Measurements from ENCODE around the gene LHFPL6.

Gene LHFPL6

DNA sequence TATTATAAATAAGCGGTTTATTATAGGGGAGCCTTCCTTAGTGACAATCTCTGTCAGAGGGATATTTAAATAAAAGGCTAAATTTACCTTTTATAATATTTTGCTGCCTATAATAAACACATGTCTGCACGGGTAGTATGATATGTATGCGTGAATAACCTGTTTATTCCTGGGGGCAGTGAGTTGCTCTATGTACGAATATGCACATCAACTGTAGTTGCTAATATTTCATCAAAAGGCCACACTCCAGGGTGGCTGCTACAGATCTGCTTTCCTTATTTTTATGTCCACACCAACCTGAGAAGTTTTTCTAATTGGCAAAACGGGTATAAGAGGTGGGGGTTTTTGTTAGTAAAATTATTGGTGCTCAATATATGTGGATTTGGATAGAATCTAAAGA lies 192.0 kb downstream of the LHFPL6 start:
- no peak for DNase-seq (ENCODE audit: low read depth)

DNA sequence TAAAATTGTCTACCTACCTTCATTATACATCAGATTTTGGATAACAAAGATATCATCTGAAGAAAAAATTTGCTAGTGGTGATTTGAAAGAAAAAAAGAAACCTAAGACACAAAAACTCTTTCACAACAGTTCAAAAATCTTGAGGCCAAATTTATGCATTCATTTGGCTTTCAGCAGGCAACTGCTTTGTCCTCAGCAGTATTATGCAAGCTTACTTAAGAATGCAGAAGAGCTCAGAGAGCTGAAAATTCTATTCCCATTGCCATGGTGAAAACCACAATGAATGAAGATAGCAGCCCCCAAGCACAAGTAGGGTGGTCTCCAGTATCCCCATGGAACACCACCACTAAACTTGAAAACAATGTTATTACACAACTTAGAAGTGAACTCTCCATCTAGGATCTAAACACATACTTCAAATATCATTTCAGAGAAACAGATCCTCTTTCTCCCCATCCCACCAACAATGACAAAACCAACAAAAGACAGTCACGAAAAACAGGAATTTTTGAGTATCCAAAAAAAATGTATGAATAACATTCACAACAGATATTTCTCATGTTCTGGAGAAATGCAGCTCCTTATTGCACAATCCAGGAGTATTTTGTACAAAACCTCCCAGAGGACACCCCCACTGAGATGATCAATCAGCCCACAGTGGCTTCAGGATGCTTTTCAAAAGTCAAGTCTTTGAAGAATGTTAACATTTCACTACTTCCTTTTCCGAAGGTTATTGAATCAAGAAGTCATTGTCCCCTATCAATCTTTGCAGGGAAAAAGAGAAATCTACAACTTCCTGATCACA lies 192.7 kb downstream of the LHFPL6 start:
- no peak for DNase-seq (ENCODE audit: low read depth)

DNA sequence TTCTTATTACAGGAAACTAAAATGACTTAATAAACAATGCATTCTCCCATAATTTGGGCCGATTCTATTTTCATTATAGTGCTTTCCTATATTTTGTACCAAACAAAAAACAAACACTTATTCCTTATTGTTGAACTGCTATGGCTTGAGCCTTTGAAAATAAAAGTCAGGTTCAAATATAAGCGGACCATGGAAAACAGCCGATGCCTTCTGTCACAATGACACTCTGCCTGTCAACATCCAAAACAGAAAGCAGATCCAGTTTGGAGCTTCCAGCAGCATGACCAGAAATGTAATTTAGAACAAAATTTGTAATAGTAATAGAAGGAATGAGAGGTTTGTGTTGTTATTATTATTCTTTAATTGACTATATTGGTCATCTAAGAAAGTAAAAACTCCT lies 194.5 kb downstream of the LHFPL6 start:
- DNase-seq (ENCODE audit: low read depth), result no peak

DNA sequence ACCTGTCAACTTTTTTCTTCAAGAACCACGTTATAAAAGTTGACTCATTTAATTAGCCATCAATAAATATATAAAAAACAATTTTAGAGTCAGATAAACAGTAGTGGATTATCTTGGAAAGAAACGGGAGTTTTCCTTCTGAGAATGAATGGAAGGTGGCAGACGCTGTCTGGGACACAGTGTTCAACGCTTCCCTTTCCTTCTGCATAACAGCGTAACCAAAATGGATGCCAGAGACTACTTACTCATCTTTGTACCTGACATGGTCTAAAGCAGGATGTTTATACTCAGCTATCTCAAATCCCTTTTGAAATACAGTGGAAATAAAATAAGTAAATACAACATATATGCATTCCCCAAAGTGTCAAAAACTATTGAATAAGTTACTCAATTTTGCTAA lies 195.2 kb downstream of the LHFPL6 start:
- no peak for DNase-seq (ENCODE audit: low read depth)

DNA sequence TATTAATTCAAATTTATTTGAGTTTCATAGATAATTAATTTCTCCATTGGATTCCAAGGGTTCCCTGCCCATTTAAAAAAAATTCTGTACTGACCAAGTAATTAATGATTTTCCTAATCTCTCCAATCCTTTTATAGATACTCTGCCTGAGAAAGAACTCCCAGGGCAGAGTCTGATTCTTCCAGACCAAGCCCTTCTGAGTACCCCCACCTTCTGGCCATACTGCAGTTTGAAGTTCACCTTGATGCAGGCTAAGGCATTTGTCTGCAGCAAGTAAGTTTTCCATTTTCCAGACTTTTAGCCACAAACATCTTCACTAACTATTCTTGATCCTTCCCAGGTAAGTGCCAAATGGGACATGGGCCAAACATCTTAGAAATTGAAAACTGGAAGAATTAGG lies 195.9 kb downstream of the LHFPL6 start:
- no peak for DNase-seq (ENCODE audit: low read depth)

DNA sequence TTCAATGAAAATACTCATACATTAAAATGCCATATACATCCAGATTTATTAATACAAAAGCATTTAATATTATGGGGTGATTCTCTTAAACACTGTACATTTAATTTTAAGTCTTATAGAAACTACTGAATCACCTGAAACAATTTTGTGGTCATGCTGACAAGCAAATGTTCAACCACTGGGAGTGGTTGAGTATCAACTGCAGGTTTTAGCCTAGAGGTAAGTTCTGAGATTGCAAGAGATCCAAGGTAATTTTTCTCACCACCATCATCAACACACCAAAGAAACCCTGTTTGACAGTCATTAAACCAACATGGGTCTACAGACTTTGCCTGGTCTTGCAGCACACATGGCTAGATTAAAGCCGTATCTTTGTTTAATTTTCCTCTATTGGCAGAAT lies 196.3 kb downstream of the LHFPL6 start:
- DNase-seq (ENCODE audit: low read depth), result no peak

DNA sequence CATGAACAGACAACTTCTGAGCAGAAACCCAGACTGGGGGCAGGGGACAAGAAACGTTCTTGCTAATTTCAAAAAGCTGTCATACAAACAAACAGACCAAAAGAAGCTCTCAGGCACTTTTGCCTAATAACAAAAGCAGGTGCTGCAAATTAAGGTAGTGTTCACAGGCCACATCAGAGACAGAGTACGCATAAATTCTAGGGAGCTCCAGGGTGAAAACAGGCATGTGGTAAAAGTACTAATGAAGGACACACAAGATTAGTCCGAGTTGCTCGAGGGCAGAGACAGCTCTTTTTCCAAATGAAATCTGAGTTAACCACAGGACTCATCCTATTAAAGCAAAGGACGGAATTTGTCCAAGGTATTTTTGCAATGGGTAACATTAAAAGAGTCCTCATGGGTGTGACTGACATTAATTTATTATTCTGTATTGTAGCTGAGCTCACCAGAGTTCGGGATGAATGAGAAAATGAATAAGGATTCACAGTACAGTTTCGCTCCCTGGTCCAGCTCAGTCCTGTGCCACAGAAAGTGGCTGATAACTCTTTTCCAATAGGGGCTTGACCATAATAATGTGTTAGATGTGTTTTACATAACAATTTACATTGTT lies 197.3 kb downstream of the LHFPL6 start:
- DNase-seq (ENCODE audit: low read depth), result no peak

DNA sequence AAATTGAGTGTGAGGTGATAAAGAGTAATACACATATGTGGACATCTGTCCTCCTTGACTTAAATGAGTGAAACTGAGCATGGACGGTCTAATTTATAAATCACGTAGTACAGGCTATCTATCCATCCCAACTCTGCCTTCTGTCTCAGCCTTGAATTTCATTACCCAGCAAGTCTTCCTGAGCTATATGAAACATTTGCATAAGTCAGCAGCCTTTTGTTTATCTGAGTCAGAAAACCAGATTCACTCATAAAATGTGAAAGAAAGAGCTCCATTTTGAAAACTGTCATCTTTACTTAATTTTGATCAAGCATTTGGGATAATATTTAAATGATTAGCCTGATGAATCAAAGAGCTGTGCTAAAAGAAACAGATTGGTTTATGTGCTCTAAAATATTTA lies 197.9 kb downstream of the LHFPL6 start:
- no peak for DNase-seq (ENCODE audit: low read depth)

DNA sequence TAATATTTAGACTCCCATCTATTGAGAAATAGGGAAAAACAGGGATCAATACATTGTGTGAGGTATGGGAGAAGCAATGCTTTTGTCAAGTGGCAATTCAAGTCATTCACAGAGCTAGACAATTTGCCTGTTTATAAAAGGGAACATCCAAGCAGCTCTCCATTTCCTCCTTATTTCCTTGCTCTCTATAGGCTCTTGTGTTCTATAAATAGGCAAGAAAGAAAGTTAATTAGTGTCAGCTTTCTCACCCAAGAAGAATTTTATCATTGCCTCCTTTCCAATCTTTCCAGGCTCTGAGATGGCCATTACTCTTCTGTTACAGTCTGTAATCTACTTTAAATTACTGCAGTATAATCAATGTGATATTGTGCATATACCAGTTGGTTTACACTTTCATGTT lies 199.9 kb downstream of the LHFPL6 start:
- DNase-seq (ENCODE audit: low read depth), result no peak

DNA sequence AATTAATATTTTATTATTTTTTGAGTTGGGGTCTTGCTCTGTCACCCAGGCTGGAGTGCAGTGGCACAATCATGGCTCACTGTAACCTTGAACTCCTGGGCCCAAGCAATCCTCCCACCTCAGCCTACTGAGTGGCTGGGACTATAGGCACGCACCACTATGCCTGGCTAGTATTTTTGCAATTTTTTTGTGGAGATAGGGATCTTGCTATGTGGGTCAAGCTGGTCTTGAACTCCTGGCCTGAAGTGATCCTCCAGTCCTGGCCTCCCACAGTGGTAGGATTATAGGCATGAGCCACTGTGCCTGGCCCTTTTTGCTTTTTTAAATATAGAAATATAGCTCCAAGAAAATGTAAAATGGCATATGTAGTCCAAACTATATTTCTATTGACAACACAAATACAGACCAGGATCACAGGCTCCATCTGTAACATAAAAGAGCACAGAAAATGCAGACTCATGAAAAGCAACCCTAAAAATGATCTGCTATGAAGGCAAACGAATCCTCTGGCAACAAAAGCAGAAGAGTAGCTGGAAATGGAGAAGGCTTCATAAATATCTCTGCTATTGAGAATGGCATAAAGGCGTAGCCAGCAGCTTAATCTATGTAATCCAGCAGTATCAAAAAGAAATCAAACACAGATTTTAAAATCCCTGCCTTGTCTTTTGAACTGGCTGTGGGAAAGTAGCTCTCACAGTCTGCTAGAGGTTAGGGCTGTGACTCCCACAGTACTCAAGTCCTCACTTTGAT lies 200.6 kb downstream of the LHFPL6 start:
- no peak for DNase-seq (ENCODE audit: low read depth)

DNA sequence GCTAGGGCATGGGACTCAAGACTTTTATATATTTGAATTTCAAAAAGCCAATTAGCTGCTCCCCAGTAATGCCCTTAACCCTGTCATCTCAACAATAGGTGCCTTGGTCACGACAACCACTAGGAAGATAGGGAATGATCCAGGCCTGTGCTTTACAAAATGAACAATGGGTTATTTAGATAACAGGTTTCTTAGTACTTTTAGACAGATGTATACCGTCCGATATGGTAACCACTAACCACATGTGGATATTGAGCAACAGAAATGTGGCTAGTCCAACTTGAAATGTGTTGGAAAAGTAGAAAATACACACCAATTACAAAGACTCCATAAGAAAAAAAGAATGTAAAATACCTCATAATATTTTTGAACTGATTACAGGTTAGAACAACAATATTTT lies 201.2 kb downstream of the LHFPL6 start:
- DNase-seq (ENCODE audit: low read depth), result no peak

DNA sequence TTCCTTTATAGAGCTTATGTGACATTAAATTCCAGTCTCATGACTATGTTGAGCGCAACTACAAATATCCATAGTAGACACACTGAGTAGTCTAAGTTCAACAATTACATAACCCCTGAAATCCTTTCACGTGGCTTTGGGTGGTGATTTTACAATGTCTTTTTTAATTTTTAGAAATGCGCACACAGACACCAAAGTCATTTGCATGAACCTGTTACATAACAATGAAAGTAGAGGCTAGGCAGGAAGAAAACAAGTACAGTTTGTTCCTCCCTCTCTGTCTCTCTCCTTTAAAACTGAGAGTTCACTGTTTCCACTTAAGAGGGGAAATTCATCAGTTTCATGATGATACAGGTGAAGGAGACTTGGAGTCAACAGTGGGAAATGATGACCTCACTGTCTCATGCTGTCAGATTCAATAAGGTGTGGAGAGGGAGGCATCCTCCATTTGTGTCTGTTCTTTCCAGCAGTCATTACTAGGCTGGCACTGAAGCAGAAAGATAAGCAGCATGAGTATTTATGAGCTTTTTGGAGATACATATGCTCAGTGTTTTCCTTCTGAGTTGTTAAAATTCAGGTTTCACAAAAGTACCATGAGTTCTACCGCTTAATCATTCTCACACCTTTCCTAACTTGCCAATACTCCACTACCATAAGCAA lies 201.8 kb downstream of the LHFPL6 start:
- DNase-seq (ENCODE audit: low read depth), result no peak

DNA sequence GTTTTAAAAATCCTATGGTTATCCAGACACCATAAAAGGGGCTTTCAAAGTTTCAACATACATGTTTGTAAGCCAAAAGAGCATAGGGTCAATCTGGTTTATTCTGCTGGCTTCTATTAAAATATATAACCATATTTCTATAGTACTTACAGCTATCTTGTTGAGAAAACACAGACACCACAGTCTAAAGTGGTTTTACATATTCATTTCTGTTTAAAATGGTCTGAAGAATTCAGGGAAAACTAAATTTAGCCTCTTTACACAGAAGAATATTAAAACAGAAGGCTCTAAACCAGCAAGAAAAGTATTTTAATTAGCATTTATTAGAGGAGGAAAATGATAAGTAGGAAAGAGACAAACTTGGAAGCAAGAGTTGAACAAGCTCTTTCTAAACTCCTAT lies 203.9 kb downstream of the LHFPL6 start:
- no peak for DNase-seq (ENCODE audit: low read depth)

DNA sequence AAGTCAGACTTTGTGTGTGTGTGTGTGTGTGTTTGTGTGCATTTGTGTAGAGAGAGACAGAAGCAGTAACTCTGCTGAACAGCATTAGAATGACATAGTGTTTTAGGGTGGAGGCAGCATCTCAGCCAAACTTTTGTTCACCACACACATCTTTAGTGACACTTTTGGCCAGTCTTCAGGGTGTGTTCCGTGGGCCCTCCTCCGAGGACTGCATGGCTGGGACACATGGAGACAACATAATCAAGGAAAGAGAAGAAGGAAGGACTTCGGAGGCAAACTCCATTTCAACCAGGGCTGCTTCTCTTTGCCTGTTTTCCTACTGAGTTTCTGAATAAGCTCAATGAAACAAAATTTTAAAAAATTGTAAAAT lies 205.1 kb downstream of the LHFPL6 start:
- DNase-seq (ENCODE audit: low read depth), result no peak

DNA sequence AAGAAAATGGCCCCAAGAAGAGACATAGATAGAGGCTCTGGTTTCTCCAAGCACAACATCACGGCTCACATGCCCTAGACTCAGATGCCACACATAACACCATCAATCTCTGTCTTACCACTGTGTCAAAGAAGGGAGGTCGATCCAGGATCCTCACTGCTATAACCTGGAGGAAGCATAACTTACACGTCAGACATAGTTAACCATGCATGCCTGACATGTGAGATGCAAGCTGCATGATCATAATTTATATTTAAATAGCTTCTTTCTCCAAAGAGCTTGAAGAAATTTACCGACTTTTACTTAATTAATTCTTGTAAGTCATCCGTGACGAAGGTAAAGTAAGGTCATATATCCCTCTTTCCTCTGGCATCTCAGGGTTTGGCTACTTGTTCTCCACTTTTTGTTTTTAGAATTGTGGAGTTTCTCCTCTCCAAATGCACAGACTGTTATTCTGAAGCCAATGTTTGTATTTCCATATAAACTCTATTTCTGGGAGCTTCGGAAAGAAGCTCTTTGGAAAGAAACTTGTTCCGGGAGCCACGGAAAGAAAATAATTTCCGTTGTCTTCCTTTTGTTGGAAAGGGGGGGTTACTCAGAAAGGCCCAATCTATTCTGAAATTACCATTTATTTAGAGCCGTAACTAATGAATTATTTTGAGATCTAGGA lies 205.6 kb downstream of the LHFPL6 start:
- DNase-seq (ENCODE audit: low read depth), result no peak

DNA sequence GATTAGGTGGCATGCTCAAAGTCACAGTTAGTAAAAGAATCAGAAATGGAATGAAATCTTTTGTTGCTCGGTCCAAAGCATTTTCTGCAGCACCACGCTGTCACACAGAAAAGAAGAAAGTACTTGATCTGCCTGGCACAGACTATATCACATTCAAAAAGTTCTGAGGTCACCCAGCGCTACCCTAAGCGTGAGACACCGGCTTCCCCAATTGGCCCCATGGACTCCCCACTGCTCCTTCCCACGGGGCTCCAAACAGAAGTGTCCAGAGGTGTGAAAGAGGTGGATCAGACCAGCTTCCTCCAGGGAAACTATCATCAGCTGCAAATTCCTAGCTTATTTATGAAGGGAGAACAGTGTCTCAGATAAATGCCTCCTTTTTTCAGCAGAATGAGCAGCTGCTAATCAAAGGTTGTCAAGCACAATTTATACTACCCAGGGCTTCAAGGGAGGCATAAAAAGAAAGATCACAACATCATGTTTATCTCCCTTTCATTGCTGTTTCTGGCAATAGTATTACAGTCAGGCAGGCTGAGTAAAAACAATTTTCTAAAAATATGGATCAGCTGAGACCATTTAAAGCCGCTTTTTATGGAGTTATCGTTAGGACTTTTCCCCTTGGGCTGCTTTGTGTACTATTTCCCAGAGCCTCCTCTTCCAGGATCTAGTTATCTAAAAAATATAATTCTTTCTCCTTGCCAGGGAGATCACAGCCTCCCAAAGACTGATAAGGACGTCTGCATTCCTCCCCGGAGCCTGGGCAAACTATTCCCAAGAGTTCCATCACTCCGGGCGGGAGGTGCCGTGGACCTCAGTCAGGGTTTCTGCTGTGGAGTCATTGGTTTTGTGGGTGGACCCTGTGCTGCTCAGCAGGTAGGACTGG lies 208.0 kb downstream of the LHFPL6 start:
- DNase-seq (ENCODE audit: low read depth), result no peak

DNA sequence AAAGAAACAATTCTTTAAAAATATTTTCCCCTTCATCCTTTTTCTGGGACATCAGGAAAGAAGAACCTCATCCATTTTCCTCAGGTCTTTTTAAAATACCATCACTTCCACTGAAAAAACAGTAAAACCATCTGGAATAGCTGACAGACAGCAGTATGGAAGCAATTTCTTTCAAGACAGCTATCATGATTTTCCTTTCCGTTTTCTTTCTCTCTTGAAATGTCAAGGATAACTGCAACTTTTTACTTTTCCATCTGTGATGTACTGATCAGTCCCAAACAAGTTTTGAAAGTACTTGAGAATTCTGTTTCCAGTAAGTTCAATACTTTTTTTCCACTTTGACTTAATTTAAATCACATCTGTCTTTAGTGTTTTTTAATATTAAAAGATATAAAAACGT lies 211.2 kb downstream of the LHFPL6 start:
- DNase-seq (ENCODE audit: low read depth), result no peak

DNA sequence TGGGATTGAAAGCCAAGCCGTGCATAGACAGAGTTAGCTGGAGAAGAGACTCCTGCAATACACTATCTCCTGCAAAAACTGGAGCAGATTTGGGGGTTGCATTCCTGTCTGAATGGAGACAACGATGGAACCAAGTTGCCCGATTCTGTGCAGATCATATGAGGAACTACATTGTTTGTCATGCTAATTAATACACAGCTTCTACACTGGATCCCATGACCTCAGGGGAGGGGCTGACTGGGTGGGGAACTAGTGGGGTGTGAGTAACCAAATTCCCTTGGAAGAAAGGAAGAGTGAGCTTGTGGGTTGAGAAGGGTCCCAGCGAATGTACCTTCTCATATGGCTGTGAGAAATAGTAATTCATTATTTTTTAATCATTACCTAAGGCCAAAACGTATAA lies 214.0 kb downstream of the LHFPL6 start:
- no peak for DNase-seq (ENCODE audit: low read depth)

DNA sequence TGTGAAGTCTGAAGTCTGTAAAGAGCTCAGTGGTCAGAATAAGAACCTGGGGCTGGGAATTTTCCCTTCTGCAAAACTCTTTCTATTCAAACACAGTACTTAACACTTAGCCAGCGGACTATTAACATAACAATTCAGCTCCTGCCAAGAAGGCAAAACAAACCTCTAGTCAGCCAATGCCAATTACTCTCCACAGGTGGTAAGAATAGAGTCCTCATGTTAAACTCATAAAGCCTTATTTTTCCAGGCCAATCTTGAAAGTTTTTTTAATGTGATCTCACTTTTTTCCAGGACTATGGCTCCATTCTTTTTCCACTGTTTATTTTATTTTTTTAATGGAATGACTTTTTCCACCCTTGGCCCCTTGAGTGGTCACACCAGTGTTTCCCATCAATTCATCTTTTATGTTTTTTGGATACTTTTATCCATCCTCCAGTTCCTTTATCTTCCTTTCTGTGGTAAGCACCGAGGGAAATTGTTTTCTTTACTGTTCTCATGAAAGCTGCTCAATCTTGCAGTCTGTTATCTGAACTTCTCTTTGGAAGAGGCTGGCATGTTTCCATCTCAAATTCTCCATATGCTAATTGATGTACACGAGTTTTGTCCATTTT lies 217.3 kb downstream of the LHFPL6 start:
- no peak for DNase-seq (ENCODE audit: low read depth)

DNA sequence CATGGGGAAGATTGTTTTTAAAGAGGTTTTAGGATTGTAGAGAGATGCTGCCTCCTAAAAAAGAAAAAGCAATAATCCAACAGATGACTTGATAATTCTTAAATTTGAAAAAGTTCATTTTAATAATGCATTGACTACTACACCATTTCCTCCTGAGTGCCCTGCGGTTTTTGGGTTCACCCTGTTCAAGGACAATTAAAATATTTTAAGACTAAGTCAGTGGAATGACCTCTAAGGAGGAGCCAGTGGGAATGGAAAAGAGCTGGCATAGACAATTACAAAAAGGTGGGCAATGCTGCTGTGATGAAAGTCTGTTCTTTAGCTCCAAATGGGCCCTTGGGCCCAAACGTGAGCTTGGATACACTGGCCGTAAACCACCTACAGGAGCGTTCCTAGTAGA lies 217.8 kb downstream of the LHFPL6 start:
- no peak for DNase-seq (ENCODE audit: low read depth)

DNA sequence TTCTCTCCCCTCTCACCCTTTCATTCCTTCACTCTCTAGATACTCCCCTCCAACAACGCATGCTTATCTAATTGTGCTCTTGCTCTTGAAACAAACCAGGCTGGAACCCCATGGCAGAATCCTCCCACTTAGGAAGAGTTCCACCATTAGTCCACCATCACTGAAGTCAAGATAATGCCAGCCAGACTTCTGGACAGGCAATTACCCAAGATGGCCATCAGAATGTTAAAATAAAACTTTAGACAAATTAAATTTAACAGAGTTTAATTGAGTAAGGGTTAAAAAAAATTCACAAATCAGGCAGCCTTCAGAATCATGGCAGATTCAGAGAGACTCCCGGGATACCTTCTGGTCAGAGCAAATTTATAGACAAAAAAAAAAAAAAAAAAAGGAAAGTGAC lies 221.5 kb downstream of the LHFPL6 start:
- no peak for DNase-seq (ENCODE audit: low read depth)
